ENCODE data around the gene TRAK1.

TRAK1 gene

GRCh38 chr3:42183991-42184632 is 93.0 kb downstream of the TRAK1 start:
- no peak for DNase-seq

- no peak for DNase-seq
Observed at GRCh38 chr3:42184651-42185443, 93.7 kb downstream of the TRAK1 start.

GRCh38 chr3:42187936-42188335 is 96.8 kb downstream of the TRAK1 start:
- no peak for DNase-seq

- no peak for DNase-seq
Observed at GRCh38 chr3:42188376-42188775, 97.2 kb downstream of the TRAK1 start.

DNA sequence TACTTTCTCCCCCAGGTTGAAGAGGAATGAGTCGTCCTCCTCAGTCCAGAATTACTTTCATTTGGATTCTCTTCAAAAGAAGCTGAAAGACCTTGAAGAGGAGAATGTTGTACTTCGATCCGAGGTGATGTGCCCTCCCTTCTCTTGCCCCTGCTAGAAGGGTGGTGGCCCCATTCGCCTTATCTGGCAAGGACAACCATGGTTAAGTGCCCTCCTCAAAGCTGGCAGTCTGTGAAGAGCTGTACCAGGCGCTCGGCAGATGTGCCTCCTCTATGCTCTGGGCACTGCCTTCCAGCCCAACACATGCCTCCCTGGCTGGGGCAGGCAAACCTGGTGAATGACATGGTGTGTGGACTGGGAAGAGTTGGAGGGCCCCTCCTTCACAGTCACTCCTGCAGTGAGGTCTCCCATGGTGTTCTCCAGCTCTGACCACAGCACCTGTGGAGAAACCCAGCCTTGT is 97.9 kb downstream of the TRAK1 start:
- no peak for DNase-seq

GRCh38 chr3:42189736-42190135 is 98.6 kb downstream of the TRAK1 start:
- no peak for DNase-seq

DNA sequence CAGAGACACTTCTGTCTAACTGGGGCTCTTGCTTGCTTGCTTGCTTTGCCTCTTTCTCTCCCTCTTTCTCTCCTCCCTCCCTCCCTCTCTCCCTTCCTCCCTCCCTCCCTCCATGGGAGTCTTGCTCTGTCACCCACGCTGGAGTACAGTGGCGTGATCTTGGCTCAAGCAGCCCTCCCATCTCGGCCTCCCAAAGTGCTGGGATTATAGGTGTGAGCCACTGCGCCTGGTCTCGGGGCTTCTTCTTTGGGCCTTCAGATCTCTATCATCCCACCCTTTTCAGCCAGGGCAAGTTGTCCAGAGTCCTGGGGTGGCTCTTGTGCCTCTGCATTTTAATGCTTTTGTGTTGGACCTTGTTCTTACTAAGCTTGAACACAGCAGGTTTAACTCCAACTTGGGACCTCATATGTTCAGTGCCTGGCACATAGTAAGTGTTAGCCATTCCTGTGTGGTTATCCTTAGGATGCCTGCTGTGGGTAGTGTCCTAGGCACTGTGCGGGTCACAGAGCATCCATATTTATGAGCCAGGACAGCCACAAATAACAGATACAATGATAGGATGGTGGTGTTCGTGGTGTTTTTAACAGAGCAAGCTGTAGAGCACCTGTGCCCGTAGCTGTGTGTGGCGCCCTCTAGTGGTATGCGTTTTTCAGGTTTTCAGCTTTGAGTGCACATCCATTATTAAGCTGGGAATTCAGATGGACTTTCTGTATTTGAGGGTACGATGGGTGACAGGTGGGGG is 99.7 kb downstream of the TRAK1 start:
- DNase-seq = peak in 1 of 2 experiments; percentile 11

- DNase-seq = no peak
Observed at GRCh38 chr3:42191443-42191747, 100.2 kb downstream of the TRAK1 start.

DNA sequence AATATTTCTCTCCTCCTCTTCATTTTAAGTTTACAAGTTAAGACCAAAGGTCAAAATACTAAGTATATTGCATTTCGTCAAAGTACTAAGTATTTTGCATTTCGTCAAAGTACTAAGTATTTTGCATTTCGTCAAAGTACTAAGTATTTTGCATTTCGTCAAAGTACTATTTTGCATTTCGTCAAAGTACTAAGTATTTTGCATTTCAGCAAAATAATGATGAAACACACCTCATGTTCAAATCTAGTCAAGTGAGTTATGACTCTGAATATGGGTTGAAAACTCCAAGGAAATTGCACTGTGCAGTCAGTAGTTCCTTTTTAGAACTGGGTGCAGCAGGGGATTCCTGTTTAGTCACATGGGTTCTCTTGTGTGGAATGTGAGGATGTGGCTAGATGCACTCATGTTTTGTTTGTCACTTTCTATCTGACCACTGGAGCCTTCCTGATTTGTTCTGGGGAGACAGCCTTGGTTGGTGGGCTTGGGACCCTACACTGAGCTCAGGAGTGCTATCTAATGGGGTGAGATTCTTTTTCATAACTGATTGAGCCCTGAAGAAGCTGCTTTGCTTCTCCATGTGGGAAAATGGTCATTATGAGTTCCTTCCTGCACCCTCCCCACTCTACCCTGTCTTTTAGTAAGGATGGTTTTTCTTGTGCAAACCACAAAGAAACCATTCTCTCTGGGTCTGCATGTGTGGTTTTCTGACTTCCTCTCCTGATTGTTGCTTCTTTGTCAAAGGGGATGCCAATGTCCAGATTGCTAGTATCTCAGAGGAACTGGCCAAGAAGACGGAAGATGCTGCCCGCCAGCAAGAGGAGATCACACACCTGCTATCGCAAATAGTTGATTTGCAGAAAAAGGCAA is 101.4 kb downstream of the TRAK1 start:
- DNase-seq = no peak

- no peak for DNase-seq
Observed at GRCh38 chr3:42194943-42195510, 103.9 kb downstream of the TRAK1 start.

- no peak for DNase-seq
Observed at GRCh38 chr3:42195879-42196330, 104.7 kb downstream of the TRAK1 start.

DNA sequence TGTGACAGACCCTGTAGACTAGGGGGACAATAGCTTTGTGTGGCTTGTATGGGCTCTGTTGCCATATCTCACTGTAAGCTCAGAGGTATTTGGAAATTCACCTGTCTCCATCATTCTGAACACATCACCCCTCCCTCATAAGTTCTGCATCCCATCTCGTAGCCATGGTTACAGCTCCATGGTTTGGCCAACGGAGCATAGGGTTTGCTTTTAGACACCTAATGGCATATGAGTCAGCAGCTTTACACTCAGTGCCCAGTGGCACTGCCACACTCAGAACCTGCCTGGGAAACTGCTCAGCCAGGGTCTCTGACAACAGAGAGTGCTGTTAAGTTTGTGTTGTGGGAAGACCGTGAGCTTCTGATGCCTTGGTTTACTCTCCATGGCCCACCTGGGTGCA is 107.6 kb downstream of the TRAK1 start:
- no peak for DNase-seq

- DNase-seq = no peak
Observed at GRCh38 chr3:42202217-42202865, 111.2 kb downstream of the TRAK1 start.

DNA sequence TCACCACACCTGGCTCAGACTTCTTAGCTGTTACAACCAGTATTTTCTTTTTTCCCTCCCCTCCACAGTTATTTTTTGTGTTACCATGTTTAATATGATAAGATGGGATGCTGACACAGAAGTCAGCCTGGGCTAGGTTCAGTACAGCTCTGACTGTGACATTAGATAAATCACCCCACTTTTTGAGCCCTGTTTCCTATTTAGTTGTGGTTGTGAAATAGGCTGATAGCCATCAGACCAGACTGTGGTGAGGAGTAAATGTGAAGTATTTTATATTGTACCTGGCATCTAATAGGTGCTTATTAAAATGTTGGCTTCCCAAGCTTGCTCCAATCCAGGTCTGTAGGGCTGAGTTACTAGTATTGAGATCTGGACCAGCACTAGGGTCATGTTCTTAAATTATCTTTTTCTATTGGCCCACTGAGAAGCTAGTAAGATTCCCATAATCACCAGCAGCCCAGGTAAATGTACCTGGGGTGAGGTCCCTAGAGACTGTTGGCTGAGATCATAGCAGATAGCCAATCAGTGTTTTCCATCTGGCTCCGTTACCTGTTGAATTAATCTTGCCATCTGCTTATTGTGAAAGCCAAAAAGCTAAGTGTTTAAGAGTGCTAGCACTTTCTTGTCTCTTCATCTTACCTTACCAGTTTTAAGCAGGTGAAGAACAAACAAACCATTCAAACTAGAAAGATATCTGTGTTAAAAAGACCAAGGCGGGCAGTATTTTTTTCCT is 113.9 kb downstream of the TRAK1 start:
- DNase-seq = no peak

DNA sequence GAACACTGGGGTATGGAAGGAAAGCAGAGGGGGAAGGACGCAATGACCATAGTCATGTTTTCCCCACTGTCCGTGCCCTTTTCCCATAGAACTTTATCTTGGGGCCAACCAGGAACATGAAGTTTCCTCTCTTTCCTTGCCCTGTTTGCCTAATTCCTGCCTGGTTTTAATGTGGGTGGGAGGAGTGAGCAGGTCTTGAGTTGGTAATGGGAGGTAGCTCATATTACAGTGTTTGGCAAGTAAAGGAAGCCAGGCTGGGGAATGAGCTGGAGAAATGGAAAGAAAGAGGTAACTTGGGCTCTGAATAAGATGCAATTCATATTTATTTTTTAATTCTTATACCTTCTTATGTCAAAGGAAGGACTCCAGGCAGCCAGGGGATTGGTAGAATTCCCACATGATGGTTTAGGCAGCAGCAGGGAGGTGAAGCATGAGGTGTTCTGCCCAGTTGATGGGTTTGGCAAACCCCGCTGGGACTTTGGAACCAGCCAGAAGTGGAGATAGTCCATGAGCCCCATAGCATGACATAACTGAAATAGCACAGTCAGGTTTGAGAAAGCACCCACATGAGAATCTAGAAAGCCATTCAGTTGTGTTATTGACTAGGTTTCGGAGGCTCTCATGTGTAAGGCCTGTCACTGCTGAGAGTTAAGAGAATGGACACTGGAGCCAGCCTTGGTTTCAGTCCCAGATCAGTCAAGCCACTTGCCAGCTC is 114.8 kb downstream of the TRAK1 start:
- no peak for DNase-seq

DNA sequence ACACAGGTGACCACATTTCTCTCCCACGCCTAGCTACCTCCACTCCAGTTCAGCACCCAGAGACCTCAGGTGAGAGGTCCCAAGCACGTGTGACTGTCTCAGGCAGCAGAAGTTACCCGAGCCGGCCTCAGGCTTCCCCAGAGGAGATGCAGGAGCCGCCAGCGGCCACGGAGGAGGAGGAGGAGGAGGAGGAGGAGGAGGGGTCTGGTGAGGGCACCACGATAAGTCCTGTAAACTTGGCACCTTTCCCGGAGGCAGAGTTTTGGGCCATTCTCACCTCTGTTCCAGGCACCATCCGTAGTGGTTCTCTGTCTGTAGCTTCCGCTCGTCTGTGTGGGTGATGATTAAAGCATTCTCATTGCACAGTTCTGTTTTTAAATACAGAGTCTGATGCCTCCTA is 118.8 kb downstream of the TRAK1 start:
- no peak for DNase-seq

GRCh38 chr3:42210726-42211125 is 119.6 kb downstream of the TRAK1 start:
- no peak for DNase-seq

DNA sequence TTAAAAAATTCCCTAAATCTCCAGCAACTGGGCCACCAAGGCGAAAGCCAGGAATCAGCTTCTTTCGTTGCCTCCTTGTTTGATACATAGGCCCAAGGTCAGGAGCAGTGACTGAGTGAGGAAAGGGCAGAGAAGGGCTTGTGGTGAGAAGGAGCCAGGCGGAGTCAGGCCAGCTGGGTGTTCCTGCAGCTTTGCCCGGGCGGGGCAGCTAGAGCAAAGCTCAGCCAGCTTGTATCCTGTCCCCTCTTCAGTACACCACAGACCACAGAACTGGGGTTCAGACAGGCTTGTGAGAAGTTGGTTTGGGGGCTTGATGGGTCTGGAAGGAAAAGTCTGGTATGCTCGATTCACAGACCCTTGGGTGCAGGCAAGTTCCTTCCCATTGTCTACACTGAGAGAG is 122.3 kb downstream of the TRAK1 start:
- no peak for DNase-seq

GRCh38 chr3:42214064-42214463 is 122.9 kb downstream of the TRAK1 start:
- DNase-seq = peak; percentile 72 to 89

DNA sequence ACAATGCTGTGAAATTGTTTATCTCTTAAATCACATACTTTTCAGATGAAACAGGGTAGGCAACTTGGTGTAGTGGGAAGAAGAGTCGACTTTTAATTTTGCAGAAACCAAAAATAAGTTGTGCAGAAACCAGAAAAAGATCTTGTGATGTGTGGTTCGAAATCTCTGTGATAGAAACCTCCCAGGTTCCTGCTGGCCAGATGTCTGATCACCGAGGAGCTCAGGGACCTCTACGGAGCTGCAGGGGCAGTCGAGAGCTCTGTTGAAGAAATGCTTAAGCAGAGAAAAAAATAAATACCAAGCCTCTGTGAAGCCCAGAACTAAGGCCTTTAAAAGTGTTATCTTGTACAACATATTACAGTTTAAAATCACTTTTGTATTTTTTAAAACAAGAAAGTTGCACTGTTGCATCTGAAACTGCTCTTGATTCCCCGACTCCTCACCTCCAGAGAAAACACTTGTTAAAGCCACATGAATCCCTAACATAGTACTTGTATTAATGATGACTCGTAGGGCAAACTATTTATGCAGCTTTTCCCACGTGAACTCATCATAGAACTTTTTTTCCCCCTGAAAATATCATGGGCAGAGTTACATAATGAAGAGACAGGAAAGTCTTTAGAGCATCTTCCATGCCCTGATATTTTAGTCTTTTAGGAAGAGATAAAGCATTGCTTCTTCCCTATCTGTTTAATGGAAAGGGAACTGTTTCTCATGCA is 123.6 kb downstream of the TRAK1 start:
- no peak for DNase-seq
